Measurements from ENCODE around the gene SEC14L1. TPM values are rescaled to one million over a fixed set of nuclear protein-coding genes. Genes with fewer than 3 reads are reported as not detected.

The SEC14L1 gene
- total and polyA plus RNA-seq, 2 of the 8 experiments (the other 6 are each of a cell fraction or from before 2014, with no cell fraction given), result 27.2 to 74.4 TPM

DNA sequence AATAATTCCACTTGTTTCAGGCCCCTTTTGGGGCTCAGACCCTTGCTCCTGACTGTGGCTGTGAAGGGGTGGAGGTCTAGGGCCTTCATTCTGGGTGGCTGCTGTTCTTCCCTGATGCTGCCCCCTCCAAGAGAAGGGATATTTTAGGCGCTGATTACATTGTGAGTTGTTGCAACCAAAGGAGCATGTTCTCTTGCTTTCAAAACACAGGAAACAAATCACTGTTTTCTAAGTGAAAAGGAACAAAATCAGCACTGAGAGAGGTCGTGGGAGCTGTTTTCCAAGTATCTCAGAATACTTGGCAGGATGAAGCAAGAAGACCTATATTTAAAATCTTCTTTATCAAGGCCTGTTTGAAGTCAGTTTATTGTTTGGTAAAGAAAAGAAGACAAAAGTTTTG lies 25.3 kb upstream of the SEC14L1 start:
- CTCF ChIA-PET (ENCODE audit: partially characterized antibody), result interaction anchor here (1.3 kb wide), 1 partner anchor 87 kb away, joined by 3 read pairs; no protein-coding TSS in a partner anchor
- 81% methylated on average over 2 of the region's 2 CpGs; no CpG with 5 or more reads in 1 of the 2 experiments for WGBS, 2 experiments (ENCODE audit: extremely low coverage in 1 of 2, insufficient coverage in 1 of 2, insufficient read length in 1 of 2, insufficient replicate concordance in 2 of 2, low coverage in 1 of 2, low lambda C conversion rate in 2 of 2, missing lambda C conversion rate in 1 of 2)
- H4K20me1 ChIP-seq (replicated peaks in 1 of 2; ENCODE audit: control insufficient read depth in 1 of 2, insufficient read depth in 2 of 2, low read length in 2 of 2), result no peaks in the 10 kb centered on the region
- no peak overlapping the region for H2BK20ac ChIP-seq (ENCODE audit: low read length)
- DNase-seq (ENCODE audit: low read depth in 1 of 2, low spot score in 2 of 2), result no peak
- H2AFZ ChIP-seq (ENCODE audit: low read length), result no peak overlapping the region
- no peaks in the 10 kb centered on the region for H3K9me3 ChIP-seq (ENCODE audit: insufficient read depth in 2 of 2, low read depth in 1 of 2, low read length in 1 of 2)
- H3K36me3 ChIP-seq (ENCODE audit: control insufficient read depth in 2 of 4, insufficient read depth in 4 of 4, low read length in 3 of 4), result no peaks in the 10 kb centered on the region
- H2BK120ac ChIP-seq (replicated peaks; ENCODE audit: low read depth, low read length), result no peak overlapping the region
- no peak for FAIRE-seq
- no peak overlapping the region for H3K14ac ChIP-seq (ENCODE audit: insufficient read length)
- H4K8ac ChIP-seq (ENCODE audit: extremely low read depth, insufficient read depth, low read length), result no peak overlapping the region
- H4K5ac ChIP-seq (ENCODE audit: insufficient read length, low read depth, low read length), result no peak overlapping the region
- no peak overlapping the region for H3K9ac ChIP-seq (replicated peaks in 1 of 4; ENCODE audit: extremely low read depth in 1 of 4, low read depth in 3 of 4, low read length in 3 of 4)
- H3K27ac ChIP-seq (ENCODE audit: low read depth, low read length), result no peak overlapping the region
- no peak overlapping the region for H3K4me3 ChIP-seq (ENCODE audit: extremely low read depth in 1 of 4, insufficient read depth in 2 of 4, low read depth in 3 of 4, low read length in 4 of 4)
- POLR2A ChIA-PET (ENCODE audit: partially characterized antibody), result interaction anchor here (0.6 to 1.5 kb wide), 3 partner anchors 23 to 27 kb away, joined by 3 to 4 read pairs (median 3); no protein-coding TSS in a partner anchor
- no peaks in the 10 kb centered on the region for H3K79me1 ChIP-seq (ENCODE audit: low read depth, low read length)
- H4K91ac ChIP-seq (replicated peaks; ENCODE audit: insufficient read length, low read length), result no peak overlapping the region
- no peaks in the 10 kb centered on the region for H3K4me1 ChIP-seq (replicated peaks in 1 of 4; ENCODE audit: control insufficient read depth in 3 of 4, insufficient read depth in 4 of 4, low read length in 3 of 4)
- no peak overlapping the region for H2AK5ac ChIP-seq (ENCODE audit: low read depth, low read length)
- no peak overlapping the region for H3K23ac ChIP-seq (ENCODE audit: insufficient read length)
- H3K23me2 ChIP-seq (ENCODE audit: low read depth, low read length), result no peaks in the 10 kb centered on the region
- no peak for TF ChIP-seq TBP (IDR thresholded peaks at IDR 0.05; ENCODE audit: low read depth, low read length)
- no peak for TF ChIP-seq ZNF274 (IDR thresholded peaks at IDR 0.05; ENCODE audit: borderline replicate concordance, extremely low read depth, low read length)
- TF ChIP-seq, protein P1, sequence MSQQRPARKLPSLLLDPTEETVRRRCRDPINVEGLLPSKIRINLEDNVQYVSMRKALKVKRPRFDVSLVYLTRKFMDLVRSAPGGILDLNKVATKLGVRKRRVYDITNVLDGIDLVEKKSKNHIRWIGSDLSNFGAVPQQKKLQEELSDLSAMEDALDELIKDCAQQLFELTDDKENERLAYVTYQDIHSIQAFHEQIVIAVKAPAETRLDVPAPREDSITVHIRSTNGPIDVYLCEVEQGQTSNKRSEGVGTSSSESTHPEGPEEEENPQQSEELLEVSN (IDR thresholded peaks at IDR 0.05), result no peak
- no peak for TF ChIP-seq TCF12 (IDR thresholded peaks at IDR 0.05; ENCODE audit: low read depth, low read length)
- TF ChIP-seq GABPA (IDR thresholded peaks at IDR 0.05; ENCODE audit: borderline replicate concordance, insufficient read depth, low read length), result no peak
- TF ChIP-seq TAF1 (IDR thresholded peaks at IDR 0.05; ENCODE audit: low read depth, low read length), result no peak
- H3K4me2 ChIP-seq (ENCODE audit: insufficient read depth in 1 of 2, low read depth in 2 of 2, low read length in 2 of 2), result no peak overlapping the region
- no peak overlapping the region for H2BK12ac ChIP-seq (ENCODE audit: low read depth, low read length)
- H3K56ac ChIP-seq (replicated peaks; ENCODE audit: insufficient read length, low read depth, low read length), result no peak overlapping the region
- H3K79me2 ChIP-seq (ENCODE audit: control insufficient read depth in 1 of 2, insufficient read depth in 2 of 2, low read length in 2 of 2), result no peaks in the 10 kb centered on the region
- H2BK15ac ChIP-seq (ENCODE audit: low read length), result no peak overlapping the region
- H3K27me3 ChIP-seq (replicated peaks in 1 of 4; ENCODE audit: control insufficient read depth in 3 of 4, extremely low read depth in 1 of 4, insufficient read depth in 3 of 4, low read length in 3 of 4), result no peaks in the 10 kb centered on the region; a peak in 1 of 7 replicates
- no peak overlapping the region for H3K4ac ChIP-seq (replicated peaks; ENCODE audit: insufficient read length, low read depth, low read length)
- H3K18ac ChIP-seq (ENCODE audit: extremely low read depth, low read length), result no peak overlapping the region
- no peak overlapping the region for H2BK5ac ChIP-seq (ENCODE audit: low read depth, low read length)
